Measurements from ENCODE around the gene DUOX1.

DNA sequence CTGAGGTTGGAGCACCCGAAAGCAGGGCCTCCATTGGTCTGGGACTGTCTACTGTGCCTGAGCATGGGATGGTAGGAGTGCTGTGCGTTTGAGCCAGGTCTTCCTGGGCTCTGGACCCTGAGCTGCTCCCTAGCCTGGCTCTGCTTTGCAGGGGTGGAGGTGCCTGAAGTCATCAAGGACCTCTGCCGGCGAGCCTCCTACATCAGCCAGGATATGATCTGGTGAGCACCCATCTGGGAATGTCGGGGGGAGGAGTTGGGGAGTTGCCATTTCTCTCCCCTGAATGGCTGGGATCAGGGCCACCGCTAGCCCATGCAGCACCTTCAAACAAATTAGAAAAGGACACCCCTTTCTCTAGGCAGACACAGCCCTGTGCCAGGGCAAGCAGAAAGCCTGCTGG, 20.7 kb downstream of the DUOX1 start:
- TF ChIP-seq, protein P1, sequence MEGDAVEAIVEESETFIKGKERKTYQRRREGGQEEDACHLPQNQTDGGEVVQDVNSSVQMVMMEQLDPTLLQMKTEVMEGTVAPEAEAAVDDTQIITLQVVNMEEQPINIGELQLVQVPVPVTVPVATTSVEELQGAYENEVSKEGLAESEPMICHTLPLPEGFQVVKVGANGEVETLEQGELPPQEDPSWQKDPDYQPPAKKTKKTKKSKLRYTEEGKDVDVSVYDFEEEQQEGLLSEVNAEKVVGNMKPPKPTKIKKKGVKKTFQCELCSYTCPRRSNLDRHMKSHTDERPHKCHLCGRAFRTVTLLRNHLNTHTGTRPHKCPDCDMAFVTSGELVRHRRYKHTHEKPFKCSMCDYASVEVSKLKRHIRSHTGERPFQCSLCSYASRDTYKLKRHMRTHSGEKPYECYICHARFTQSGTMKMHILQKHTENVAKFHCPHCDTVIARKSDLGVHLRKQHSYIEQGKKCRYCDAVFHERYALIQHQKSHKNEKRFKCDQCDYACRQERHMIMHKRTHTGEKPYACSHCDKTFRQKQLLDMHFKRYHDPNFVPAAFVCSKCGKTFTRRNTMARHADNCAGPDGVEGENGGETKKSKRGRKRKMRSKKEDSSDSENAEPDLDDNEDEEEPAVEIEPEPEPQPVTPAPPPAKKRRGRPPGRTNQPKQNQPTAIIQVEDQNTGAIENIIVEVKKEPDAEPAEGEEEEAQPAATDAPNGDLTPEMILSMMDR (IDR thresholded peaks at IDR 0.05) = no peak
- TF ChIP-seq POLR2A (IDR thresholded peaks at IDR 0.05) = no peak
